Tibial artery (tissue), 4 donors: ENCODE measurements around the gene COPS7A.

Experiments used
- DNase-seq, 2 donors: peaks; one replicate each; pipeline ENCODE4 v3.0.0-alpha.2; 2019
- H3K27ac ChIP-seq, 2 donors: fragments of 200-600 bp; sonication (generic) in 1 of 2; 1 replicate in 1 of 2; 2 replicates in 1 of 2; pipeline ENCODE4 v1.5.1; 2018 to 2019; ENCODE audit warnings: mild to moderate bottlenecking in 1 of 2
- H3K27me3 ChIP-seq, 2 donors: fragments of 200-600 bp; sonication (generic) in 1 of 2; one replicate each; pipeline versions ENCODE4 v1.5.1 to v1.6.0; 2016 to 2019
- H3K36me3 ChIP-seq, 3 donors: fragments of 200-600 bp; sonication (generic) in 2 of 3; one replicate each; pipeline ENCODE4 v1.5.1; 2016 to 2019; ENCODE audit warnings: mild to moderate bottlenecking in 2 of 3
- H3K4me1 ChIP-seq, 4 donors: fragments of 200-600 bp; sonication (generic) in 2 of 4; 1 replicate in 3 of 4; 2 replicates in 1 of 4; pipeline ENCODE4 v1.5.1; 2016 to 2019
- H3K4me3 ChIP-seq, 2 donors: fragments of 200-600 bp; sonication (generic) in 1 of 2; 1 replicate in 1 of 2; 2 replicates in 1 of 2; pipeline ENCODE4 v1.5.1; 2018 to 2019; ENCODE audit warnings: mild to moderate bottlenecking in 2 of 2
- H3K9me3 ChIP-seq, 3 donors: fragments of 200-600 bp; sonication (generic) in 1 of 3; one replicate each; pipeline ENCODE4 v1.5.1; 2016 to 2019
- intact Hi-C: fragments of 100-400 bp; cut with DNase I; formaldehyde crosslinking; loops from one replicate; pipeline ENCODE4 v1.15.0; 2023; ENCODE audit warnings: low total_unique reads
- TF ChIP-seq, protein P1 (sequence below), 2 experiments: fragments of 200-600 bp in 1 of 2; fragments of 450-650 bp in 1 of 2; IDR thresholded peaks; one replicate each; pipeline ENCODE4 v1.5.1; 2017 to 2019; ENCODE audit warnings: antibody characterized with exemption in 2 of 2, mild to moderate bottlenecking in 1 of 2, moderate library complexity in 1 of 2

COPS7A gene, protein sequence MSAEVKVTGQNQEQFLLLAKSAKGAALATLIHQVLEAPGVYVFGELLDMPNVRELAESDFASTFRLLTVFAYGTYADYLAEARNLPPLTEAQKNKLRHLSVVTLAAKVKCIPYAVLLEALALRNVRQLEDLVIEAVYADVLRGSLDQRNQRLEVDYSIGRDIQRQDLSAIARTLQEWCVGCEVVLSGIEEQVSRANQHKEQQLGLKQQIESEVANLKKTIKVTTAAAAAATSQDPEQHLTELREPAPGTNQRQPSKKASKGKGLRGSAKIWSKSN

DNA sequence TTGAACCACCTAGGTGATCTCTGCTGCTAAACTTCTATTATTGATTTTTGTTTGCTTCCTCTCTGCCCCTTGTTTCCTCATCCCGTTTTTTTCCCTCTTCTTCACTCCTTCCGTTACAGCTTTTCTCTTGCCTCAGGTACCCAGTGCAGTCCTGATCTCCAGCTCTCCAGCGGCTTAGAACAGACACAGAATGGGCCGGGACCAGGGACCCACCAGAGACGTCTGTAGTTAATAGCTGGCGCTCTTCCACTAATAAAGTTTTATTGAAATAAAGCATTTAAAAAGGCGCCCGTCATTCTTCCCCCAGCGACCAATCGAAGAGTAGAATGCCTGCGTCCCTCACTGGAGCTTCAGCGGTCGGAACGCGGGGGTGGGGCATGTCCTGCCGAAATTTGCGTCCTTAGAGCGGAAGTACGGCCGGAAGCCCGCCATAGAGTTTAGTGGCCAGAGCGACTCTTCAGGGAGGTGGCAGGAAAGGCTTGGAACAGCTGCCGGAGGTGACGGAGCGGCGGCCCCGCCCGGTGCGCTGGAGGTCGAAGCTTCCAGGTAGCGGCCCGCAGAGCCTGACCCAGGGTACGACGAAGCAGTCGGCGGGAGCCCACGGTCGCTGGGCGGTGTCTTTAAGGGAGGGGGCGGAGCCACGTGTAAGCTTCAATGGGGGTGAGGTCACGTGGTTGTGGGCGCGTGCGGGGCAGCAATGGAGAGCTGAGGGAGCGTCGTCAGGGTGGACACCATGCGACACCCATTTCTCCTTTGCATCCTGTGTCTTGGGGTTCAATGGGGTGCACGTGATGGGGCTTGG, at the start of gene COPS7A:
Gene COPS7A (plus strand): TSS at position 440 of the 802 bp plus-strand sequence. CDS start 611 bp downstream, outside the sequence.
- Histone ChIP-seq H3K36me3 (peaks cover 9 to 16% (median 13%) of the 10 kb centered on the region in 3 donors), H3K27ac (peak within 1 kb of the TSS; percentile 82 to 86), H3K4me3 (peak within 1 kb of the TSS; percentile 65 to 82), H3K9me3 (no peaks in the 10 kb centered on the region), H3K27me3 (no peaks in the 10 kb centered on the region), H3K4me1 (peaks cover 0 to 15% (median 10%) of the 10 kb centered on the region in 4 donors)
- intact Hi-C loops = no loop called here
- TF ChIP-seq, protein P1, sequence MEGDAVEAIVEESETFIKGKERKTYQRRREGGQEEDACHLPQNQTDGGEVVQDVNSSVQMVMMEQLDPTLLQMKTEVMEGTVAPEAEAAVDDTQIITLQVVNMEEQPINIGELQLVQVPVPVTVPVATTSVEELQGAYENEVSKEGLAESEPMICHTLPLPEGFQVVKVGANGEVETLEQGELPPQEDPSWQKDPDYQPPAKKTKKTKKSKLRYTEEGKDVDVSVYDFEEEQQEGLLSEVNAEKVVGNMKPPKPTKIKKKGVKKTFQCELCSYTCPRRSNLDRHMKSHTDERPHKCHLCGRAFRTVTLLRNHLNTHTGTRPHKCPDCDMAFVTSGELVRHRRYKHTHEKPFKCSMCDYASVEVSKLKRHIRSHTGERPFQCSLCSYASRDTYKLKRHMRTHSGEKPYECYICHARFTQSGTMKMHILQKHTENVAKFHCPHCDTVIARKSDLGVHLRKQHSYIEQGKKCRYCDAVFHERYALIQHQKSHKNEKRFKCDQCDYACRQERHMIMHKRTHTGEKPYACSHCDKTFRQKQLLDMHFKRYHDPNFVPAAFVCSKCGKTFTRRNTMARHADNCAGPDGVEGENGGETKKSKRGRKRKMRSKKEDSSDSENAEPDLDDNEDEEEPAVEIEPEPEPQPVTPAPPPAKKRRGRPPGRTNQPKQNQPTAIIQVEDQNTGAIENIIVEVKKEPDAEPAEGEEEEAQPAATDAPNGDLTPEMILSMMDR (IDR thresholded peaks at IDR 0.05) = peak in 1 of 2 experiments; percentile 5
- DNase-seq = peak; percentile 97 to 99

DNA sequence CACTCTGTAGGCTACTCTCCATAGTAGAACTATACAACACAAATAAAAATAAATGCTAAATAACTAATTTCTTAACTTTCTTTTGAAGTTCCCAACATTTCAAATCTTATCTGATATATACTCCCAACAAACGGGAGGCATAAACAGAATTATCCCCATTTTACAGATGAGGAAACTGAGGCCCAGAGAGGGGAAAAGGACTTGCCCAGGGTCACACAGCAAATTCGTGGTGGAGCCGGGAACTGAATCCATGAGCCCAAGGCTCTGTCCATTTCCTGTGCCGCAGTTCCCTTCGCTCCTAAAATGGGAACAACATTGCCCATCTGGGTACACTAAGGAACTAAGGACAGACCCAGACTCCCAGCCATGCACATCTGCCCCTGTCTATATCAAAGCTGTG, 46.9 kb upstream of the COPS7A start:
- peaks cover 66 to 90% (median 83%) of the 10 kb centered on the region in 3 donors for H3K36me3 ChIP-seq
- intact Hi-C loops = no loop called here
- TF ChIP-seq, protein P1 (IDR thresholded peaks at IDR 0.05) = no peak
- H3K27me3 ChIP-seq = no peaks in the 10 kb centered on the region
- H3K4me1 ChIP-seq = no peaks in the 10 kb centered on the region
- DNase-seq = no peak
- no peak overlapping the region for H3K4me3 ChIP-seq
- H3K9me3 ChIP-seq = no peaks in the 10 kb centered on the region
- H3K27ac ChIP-seq = no peak overlapping the region

DNA sequence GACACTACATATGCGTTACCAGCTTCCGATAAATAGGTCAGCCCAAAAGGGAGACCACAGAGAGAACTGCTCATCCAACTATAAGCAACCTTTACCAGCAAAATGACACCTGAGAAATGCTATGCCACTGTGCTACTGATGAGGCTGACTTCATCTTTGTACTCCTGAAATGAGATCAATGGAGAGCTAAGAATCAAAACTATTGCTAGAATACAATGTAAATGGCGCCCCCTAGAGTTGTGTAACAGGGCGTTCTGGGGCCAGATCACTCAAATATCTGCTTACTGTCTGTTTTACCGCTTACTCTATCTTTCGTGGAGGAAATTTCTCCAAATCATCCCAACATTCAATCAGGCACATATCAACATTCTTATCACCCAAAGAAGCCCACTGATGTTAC, 39.2 kb upstream of the COPS7A start:
- peaks cover 1 to 17% (median 8%) of the 10 kb centered on the region in 3 donors for H3K36me3 ChIP-seq
- no peaks in the 10 kb centered on the region for H3K27me3 ChIP-seq
- H3K27ac ChIP-seq = no peak overlapping the region
- H3K4me1 ChIP-seq = peaks cover 0 to 31% (median 17%) of the 10 kb centered on the region in 4 donors
- no peak overlapping the region for H3K4me3 ChIP-seq
- DNase-seq = no peak
- H3K9me3 ChIP-seq = no peaks in the 10 kb centered on the region
- TF ChIP-seq, protein P1 (IDR thresholded peaks at IDR 0.05) = peak; percentile 24 to 32
- intact Hi-C loops = no loop called here

DNA sequence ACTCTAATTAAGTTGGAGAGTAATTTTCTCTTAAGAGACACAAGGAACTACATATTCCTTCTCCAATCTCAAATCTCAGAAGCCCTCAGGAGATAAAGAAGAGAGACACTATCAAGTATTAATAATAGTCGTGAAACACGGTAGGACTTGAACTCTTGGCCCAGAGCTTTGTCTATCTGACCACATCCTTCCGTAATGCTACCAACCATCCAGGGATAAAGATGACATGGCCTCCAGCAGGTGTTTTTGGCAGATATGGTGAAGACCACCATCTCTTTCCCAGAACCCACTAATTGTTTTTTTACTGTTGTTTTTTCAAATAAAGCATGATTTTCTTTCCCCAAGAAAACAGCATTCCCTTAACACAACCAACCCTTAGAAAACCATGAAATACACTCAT, 38.0 kb upstream of the COPS7A start:
- TF ChIP-seq, protein P1 (IDR thresholded peaks at IDR 0.05) = no peak
- Histone ChIP-seq H3K27me3 (no peaks in the 10 kb centered on the region), H3K36me3 (peaks cover 0 to 5% (median 0%) of the 10 kb centered on the region in 3 donors), H3K4me3 (no peak overlapping the region), H3K4me1 (peaks cover 0 to 40% (median 22%) of the 10 kb centered on the region in 4 donors), H3K9me3 (no peaks in the 10 kb centered on the region), H3K27ac (no peak overlapping the region)
- intact Hi-C loops = no loop called here
- no peak for DNase-seq

DNA sequence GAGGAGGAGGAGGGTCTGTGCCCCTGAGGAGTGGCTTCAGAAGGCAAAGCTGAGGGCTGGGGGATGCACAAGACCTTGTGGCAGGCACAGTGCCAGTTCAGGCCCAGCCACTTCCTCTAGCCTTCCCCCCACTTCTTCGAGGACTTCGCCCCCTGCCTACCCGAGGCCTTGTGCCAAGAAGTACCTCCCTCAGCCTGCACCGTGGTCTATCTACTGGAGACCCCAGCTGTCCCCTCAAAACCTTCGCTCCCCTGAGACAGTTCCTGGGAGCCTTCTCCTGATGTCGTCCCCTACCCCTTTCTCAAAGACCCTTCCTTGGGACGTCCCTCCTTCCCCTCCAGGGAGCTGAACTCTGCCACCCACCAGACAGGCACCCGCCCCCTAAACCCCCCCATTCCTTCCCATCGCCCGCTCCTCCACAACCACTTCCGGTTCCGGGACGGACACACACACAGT, 35.3 kb upstream of the COPS7A start:
- peak in 1 of 2 donors; percentile 30 for DNase-seq

More for the DNA sequence above, 35.3 kb upstream of the COPS7A start:
- intact Hi-C loops = loop anchor here (2.0 kb wide), 1 partner anchor 74 kb away; no protein-coding TSS in a partner anchor
- H3K4me1 ChIP-seq = peaks cover 0 to 41% (median 22%) of the 10 kb centered on the region in 4 donors
- H3K4me3 ChIP-seq = peak overlapping the region; percentile 92 to 99
- H3K36me3 ChIP-seq = no peaks in the 10 kb centered on the region
- TF ChIP-seq, protein P1 (IDR thresholded peaks at IDR 0.05) = no peak
- peak overlapping the region; percentile 96 to 100 for H3K27ac ChIP-seq
- no peaks in the 10 kb centered on the region for H3K9me3 ChIP-seq
- H3K27me3 ChIP-seq = no peaks in the 10 kb centered on the region
